ENCODE data around the gene CCDC126.
A peak's percentile ranks its signal among the peaks of the same experiment; 100 is the strongest.
"Not testable (repeated sequence)": the region's sequence is repeated elsewhere in the genome, so short reads cannot be mapped to it uniquely, and the experiment has no call there.

The CCDC126 gene

GRCh38 chr7:23633417-23633816, 36.2 kb downstream of the CCDC126 start:
- no peak for DNase-seq

- no peak for DNase-seq
Measured at GRCh38 chr7:23645822-23646221, 48.6 kb downstream of the CCDC126 start.

GRCh38 chr7:23653942-23654341, 56.8 kb downstream of the CCDC126 start:
- no peak for DNase-seq

- DNase-seq, result no peak
Measured at GRCh38 chr7:23654508-23654907, 57.3 kb downstream of the CCDC126 start.

GRCh38 chr7:23655433-23655832, 58.3 kb downstream of the CCDC126 start:
- DNase-seq, result no peak

GRCh38 chr7:23658831-23659427, 61.7 kb downstream of the CCDC126 start:
- DNase-seq, result no peak

GRCh38 chr7:23661385-23661784, 64.2 kb downstream of the CCDC126 start:
- no peak for DNase-seq

- no peak for DNase-seq
Measured at GRCh38 chr7:23662124-23662983, 65.2 kb downstream of the CCDC126 start.

- no peak for DNase-seq
Measured at GRCh38 chr7:23662984-23663313, 65.8 kb downstream of the CCDC126 start.

- no peak for DNase-seq
Measured at GRCh38 chr7:23664122-23664521, 66.9 kb downstream of the CCDC126 start.

GRCh38 chr7:23672033-23672432, 74.9 kb downstream of the CCDC126 start:
- DNase-seq, result no peak

- peak; percentile 69 for DNase-seq
Measured at GRCh38 chr7:23679898-23680413, 82.8 kb downstream of the CCDC126 start, which contains the start of gene FAM221A. TSS of gene FAM221A (plus strand) at chr7:23680199. CDS start at chr7:23680219, 20 bp downstream.

- DNase-seq, result peak; percentile 44
Measured at GRCh38 chr7:23680414-23681405, 83.5 kb downstream of the CCDC126 start.

GRCh38 chr7:23684041-23684440, 86.9 kb downstream of the CCDC126 start:
- not testable (repeated sequence) for DNase-seq

- no peak for DNase-seq
Measured at GRCh38 chr7:23685731-23686130, 88.5 kb downstream of the CCDC126 start.

- DNase-seq, result no peak
Measured at GRCh38 chr7:23687011-23687410, 89.8 kb downstream of the CCDC126 start.

GRCh38 chr7:23689165-23689564, 92.0 kb downstream of the CCDC126 start:
- DNase-seq, result no peak

GRCh38 chr7:23691320-23691719, 94.1 kb downstream of the CCDC126 start:
- no peak for DNase-seq

- no peak for DNase-seq
Measured at GRCh38 chr7:23693224-23693623, 96.0 kb downstream of the CCDC126 start.

Data from central memory CD4-positive, alpha-beta T cell (primary cell).